Vagina (tissue), 2 donors: ENCODE data around the gene PDCD1LG2.

Source experiments
- CTCF ChIP-seq, 3 experiments: fragments of 450-650 bp in 2 of 3; fragments of 200-600 bp in 1 of 3; sonication (generic) in 1 of 3; IDR thresholded peaks; one replicate each; pipeline ENCODE4 v1.5.1; 2017 to 2019; ENCODE audit warnings: antibody characterized with exemption in 3 of 3, mild to moderate bottlenecking in 2 of 3, moderate library complexity in 2 of 3
- POLR2A ChIP-seq, 2 donors: fragments of 450-650 bp; IDR thresholded peaks; one replicate each; pipeline ENCODE4 v1.6.1; 2017; ENCODE audit warnings: antibody characterized with exemption in 2 of 2, mild to moderate bottlenecking in 2 of 2, moderate library complexity in 2 of 2
- POLR2AphosphoS5 ChIP-seq, 2 donors: sonication (generic); formaldehyde crosslinking; IDR thresholded peaks; one replicate each; pipeline ENCODE4 v1.9.0; 2017; ENCODE audit warnings: antibody characterized with exemption in 2 of 2, mild to moderate bottlenecking in 2 of 2, low read depth in 1 of 2; ENCODE audit not compliant: insufficient read depth in 1 of 2

DNA sequence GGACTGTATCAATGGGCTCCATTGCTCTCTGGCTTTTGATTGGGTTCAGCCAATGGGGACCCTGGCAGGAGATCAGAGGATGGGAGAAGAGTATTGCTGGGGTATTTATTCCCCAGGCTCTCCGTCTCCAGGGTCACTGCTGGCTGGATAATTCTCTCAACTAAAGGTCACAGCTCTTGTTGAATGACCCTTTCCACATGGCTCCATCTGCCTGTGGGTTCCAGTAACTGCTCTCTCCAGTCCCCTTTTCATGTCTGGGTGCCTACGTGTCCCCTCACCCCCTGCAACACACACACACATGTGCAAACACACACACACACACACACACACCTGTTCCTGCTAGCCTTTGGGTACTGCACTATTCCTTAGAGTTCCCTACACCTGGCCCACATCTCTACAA, 64.7 kb downstream of the PDCD1LG2 start:
- no peak for TF ChIP-seq CTCF (IDR thresholded peaks at IDR 0.05)
- TF ChIP-seq POLR2A (IDR thresholded peaks at IDR 0.05) = no peak
- TF ChIP-seq POLR2AphosphoS5 (IDR thresholded peaks at IDR 0.05; ENCODE audit: insufficient read depth in 1 of 2, low read depth in 1 of 2) = no peak
